Erythroblast (primary cell): ENCODE data around the gene KLHL1.
"Not testable (repeated sequence)": the region's sequence is repeated elsewhere in the genome, so short reads cannot be mapped to it uniquely, and the experiment has no call there.

Experiments used
- DNase-seq, 2 experiments: peaks; one replicate each; lab custom pipeline; 2025; lab: John Stamatoyannopoulos, UW
- GATA1 ChIP-seq: IDR thresholded peaks from 2 replicates; pipeline ENCODE4 v1.6.1; 2011; ENCODE audit warnings: low read depth, mild to moderate bottlenecking, control low read depth, low read length, moderate library complexity
- POLR2A ChIP-seq: IDR thresholded peaks from 2 replicates; pipeline ENCODE4 v1.6.1; 2011; ENCODE audit warnings: mild to moderate bottlenecking, low read length

Gene KLHL1, protein sequence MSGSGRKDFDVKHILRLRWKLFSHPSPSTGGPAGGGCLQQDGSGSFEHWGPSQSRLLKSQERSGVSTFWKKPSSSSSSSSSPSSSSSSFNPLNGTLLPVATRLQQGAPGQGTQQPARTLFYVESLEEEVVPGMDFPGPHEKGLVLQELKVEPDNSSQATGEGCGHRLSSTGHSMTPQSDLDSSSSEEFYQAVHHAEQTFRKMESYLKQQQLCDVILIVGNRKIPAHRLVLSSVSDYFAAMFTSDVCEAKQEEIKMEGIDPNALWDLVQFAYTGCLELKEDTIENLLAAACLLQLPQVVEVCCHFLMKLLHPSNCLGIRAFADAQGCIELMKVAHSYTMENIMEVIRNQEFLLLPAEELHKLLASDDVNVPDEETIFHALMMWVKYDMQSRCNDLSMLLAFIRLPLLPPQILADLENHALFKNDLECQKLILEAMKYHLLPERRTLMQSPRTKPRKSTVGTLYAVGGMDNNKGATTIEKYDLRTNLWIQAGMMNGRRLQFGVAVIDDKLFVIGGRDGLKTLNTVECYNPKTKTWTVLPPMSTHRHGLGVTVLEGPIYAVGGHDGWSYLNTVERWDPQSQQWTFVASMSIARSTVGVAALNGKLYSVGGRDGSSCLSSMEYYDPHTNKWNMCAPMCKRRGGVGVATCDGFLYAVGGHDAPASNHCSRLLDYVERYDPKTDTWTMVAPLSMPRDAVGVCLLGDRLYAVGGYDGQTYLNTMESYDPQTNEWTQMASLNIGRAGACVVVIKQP

DNA sequence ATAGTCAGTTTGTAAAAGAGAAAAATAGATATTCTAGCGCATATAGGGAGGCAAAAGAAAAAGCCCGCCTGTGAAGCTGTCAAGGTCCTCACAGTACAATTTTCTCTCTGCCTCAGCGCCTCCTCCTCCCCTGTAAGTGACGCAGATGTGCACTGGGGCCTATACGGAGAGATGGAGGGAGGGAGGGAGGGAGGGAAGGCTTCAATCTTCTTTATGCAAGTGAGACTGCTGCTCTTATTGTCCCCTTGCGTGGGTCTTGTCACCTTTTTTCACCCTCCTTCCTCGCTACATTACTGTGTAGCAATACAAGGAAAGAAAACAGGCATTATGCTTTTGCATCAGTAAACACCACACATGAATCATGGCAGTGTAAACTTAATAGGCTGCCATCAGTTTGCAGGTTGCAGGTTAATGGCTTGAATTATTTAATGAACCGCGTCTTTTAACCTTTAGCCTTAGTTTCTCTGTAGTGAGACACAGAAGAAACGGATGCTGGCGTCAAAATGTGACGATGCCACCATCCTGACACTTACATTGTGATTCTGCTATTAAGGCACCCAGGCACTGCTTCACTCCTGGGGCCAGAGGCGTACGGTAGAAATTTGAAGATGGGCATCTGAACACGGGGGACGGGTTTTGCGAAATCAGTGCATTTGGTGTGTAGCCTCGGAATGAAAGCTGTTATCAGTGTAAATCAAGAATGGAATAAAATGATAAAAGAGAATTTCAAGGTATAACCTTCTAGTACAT, at the start of gene KLHL1:
TSS of gene KLHL1 (minus strand) at position 97 of the 750 bp plus-strand sequence. CDS start 753 bp downstream, outside the sequence.
- DNase-seq, result no peak
- TF ChIP-seq POLR2A (no peak), GATA1 (no peak)

DNA sequence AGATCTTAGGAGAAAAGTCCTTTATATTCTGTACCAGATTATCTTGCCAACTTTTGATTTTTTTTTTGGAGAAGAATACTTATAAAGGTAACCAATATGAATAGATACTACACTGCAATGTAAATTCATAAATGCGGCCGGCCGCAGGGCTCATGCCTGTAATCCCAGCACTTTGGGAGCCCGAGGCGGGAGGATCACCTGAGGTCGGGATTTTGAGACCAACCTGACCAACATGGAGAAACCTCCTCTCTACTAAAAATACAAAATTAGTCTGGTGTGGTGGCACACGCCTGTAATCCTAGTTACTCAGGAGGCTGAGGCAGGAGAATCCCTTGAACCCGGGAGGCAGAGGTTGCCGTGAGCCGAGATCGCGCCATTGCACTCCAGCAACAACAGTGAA, 34.4 kb upstream of the KLHL1 start:
- not testable (repeated sequence) for DNase-seq

DNA sequence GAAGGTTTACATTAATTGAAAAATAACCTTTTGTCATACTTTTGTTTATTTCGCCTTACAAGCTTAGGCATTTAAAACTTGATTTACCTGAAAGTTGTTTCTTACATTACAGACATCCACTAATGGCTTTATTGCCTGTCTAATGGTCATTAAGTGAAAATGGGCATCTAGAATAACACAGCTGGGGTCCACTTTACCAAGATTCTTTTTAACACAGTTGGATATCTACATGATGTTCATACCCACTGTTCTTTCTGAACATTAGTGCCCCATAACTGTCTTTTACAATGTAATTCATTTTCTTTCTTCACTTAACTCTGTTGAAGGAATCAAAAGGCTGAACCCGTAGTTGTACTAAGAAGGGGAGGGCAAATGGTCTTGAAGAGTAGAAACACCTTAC, 19.8 kb upstream of the KLHL1 start:
- DNase-seq, result no peak
- no peak for TF ChIP-seq GATA1
- TF ChIP-seq POLR2A, result no peak

DNA sequence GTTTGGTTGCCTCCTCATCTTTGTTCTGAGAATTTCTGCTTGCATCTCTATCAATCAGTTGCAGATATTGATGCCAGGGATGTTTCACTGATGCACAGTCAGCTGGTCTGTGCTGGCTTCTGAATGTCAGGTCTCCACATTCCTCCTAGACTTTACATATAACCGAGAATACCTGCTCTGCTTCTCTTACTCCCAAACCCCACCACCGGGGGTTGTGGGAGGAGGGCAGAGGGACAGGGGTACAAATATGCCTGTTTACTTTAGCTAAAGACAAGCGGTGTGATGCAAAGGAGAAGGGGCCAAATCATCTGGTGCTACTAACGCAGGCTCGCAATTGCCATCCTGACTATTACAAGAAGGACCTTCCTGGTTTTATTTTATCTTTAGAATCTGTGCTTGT, 17.4 kb upstream of the KLHL1 start:
- no peak for DNase-seq
- TF ChIP-seq GATA1 (no peak), POLR2A (no peak)

DNA sequence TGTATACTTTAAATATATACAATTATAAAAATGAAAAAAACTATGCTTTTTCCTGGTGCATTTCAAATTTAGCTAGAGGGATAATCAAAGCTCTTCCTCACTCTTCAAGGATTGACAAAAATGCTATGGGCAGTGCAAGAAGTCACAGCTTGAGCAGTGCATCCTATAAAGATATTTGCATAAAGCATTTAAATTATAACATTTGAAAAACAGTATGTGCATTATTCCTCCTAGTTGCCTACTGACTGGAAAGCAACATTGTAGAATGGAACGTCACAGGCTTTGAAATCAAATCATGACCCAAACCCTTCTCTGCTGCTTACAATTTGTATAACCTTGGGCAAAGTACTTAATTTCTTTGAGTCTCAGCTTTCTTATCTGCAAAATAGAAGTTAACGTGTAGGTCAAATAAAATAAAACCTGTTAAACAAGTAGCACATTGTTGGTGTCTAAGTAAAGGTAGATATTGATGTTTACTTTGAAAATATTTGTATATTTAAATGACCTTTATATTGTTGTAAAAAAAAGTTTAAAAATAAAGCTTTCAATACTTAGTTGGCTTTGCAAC, 9.2 kb upstream of the KLHL1 start:
- DNase-seq, result no peak
- TF ChIP-seq POLR2A (no peak), GATA1 (no peak)

DNA sequence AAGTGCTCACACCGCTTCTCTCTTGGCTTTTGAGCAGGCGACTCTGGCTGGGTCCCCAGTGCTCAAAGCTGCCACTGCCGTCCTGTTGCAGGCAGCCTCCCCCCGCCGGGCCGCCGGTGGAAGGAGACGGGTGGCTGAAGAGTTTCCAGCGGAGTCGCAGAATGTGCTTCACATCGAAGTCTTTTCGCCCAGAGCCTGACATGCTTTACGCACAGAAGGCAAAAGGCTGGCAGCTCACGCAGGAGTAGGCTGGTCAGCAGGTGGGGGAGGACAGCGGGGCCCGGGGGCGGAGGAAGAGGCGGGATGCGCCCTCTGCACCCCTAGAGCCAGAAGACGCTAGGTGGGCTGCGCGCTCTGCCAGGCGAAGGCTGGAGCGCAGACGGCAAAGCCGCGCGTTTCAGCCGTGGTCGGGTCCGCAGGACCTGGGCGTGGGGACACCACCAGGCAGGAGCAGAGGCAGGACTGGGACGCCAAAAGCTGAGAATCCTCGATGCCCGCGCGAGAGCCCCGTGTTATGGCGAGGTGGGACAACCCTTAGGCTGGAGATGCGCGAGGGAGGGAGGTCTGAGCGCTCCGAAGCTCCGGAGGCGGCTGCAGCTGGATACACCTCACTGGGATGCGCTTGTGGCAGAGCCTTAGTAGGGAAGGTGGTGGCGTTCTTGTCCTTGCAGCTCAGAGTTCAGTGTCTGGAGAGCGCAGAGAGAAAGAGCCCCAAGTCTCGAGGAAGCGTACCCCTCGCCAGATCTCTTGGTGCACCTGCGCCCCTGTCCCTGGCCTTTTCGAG, 562 bp downstream of the KLHL1 start, which contains the start of gene ATXN8OS:
TSS of gene ATXN8OS (plus strand) at position 329 of the 784 bp plus-strand sequence.
- TF ChIP-seq GATA1 (no peak), POLR2A (no peak)
- DNase-seq, result no peak

DNA sequence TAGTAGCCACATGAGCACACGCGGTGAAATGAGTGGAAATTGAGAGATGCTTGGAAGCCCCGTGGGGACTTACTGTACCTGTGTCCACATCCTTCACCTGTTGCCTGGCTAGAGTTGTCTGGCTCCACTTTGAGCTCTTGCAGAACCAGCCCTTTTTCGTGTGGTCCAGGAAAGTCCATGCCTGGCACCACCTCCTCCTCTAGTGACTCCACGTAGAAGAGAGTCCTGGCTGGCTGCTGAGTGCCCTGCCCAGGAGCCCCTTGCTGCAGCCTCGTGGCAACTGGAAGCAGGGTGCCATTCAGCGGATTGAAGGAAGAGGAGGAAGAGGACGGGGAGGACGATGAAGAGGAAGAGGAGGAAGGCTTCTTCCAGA, 1.1 kb downstream of the KLHL1 start:
- TF ChIP-seq GATA1 (no peak), POLR2A (no peak)
- no peak for DNase-seq

GRCh38 chr13:70104481-70104880, 3.8 kb downstream of the KLHL1 start:
- TF ChIP-seq POLR2A, result no peak
- TF ChIP-seq GATA1, result no peak
- no peak for DNase-seq

GRCh38 chr13:70098669-70099068, 9.6 kb downstream of the KLHL1 start:
- DNase-seq, result no peak

DNA sequence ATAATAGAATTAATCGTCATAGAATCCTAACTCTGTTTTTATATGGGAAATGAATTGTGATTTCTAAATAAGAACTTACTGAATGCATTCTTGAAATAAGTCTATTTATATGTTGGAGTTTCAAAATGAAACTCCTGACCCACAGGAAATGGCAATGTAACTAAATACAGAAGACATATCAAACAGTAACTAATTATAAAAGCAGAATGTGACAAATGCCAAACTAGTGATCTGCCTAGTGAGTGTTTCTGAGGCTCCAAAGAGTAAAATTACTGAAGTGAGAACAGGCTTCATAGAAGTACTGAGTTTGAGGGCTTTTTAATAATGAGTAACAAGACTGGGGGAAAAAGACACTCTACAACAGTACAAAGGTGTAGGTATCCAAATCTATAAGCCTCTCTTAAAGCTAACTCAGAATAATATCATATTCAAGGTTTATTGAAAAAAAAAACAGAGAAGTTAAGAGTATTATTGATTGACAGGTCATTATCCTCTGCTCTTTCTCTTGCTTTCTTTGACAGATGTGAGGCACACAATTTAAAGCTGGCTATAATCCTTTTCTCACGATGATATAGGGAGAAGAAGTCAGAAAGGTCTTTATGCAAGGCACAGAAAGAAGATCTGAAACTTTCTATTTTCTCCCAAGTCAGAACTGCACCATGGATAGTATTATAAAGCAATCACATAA, 18.1 kb downstream of the KLHL1 start:
- no peak for TF ChIP-seq POLR2A
- TF ChIP-seq GATA1, result no peak
- DNase-seq, result no peak

More at GRCh38 chr13:70098669-70099068, 9.6 kb downstream of the KLHL1 start:
- TF ChIP-seq GATA1, result no peak
- TF ChIP-seq POLR2A, result no peak

DNA sequence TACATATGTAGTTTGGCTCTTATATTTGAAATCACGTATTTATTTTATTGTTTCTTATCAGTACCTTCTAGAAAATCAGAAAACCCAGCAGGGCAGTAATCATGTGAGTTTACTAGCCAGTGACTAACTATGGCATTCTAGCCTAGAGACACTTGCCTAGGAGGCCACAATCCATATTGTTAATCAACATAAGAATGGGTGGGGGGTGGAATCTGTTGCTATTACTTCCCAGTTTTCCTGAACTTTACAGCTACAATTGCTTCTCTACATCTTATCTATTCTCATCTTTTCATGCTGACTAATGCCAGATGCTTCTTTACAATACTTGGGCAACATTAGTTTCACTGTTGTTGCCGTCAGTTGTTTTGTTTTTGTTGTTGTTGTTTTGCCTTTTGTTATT, 19.3 kb downstream of the KLHL1 start:
- TF ChIP-seq GATA1 (no peak), POLR2A (no peak)
- no peak for DNase-seq

DNA sequence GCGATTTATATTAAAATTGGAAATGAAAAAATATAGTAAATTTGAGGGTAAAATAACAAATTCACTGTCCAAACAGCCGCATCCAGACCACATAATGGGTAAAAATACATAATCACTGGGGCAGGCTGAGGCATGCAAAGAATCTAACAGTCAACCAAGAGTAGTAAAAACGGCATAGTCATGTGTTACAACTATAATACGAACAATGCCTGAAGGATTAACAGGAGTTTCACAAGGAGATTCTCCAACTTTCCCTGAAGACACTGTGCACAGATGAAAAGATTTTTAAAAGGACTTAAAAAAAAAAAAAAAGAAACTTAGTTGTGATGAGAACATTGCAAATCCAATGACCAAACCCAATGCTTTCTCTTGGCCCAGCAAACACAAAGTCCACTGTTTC, 21.0 kb downstream of the KLHL1 start:
- TF ChIP-seq POLR2A (no peak), GATA1 (no peak)
- no peak for DNase-seq

DNA sequence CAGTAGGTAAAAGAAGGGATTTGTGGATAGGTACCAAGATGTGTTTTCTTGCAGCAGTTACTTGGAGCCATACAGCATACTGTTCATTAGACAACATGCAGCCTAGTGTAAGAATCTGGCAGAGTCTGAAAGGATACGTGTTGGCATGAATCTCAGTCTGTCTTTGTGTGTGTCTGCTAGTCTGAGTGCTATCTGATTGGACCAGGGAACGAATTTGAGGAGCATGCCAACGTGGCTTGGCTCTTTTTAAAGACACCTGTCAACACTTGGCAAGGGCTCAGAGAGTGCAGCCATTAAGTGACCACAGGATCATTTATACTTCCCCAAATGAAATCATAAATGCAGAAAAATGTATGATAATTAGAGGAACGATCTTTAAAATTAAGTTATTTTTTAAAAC, 28.2 kb downstream of the KLHL1 start:
- no peak for DNase-seq
- no peak for TF ChIP-seq GATA1
- TF ChIP-seq POLR2A, result no peak
